Coronary artery (tissue), 2 donors: ENCODE measurements around the gene IQGAP2.

Experiments used
- DNase-seq: peaks from one replicate; pipeline ENCODE4 v3.0.0-alpha.2; 2017; ENCODE audit warnings: low spot score
- H3K27ac ChIP-seq, 2 donors: fragments of 200-600 bp; sonication (generic); one replicate each; pipeline ENCODE4 v1.5.1; 2016 to 2019
- H3K4me3 ChIP-seq: fragments of 200-600 bp; sonication (generic); 2 replicates; pipeline ENCODE4 v1.5.1; 2016; ENCODE audit warnings: mild to moderate bottlenecking, moderate library complexity
- CTCF ChIP-seq: fragments of 200-600 bp; sonication (generic); IDR thresholded peaks from one replicate; pipeline ENCODE4 v1.5.1; 2019; ENCODE audit warnings: antibody characterized with exemption

The IQGAP2 gene

GRCh38 chr5:76696251-76696650 lies 293.2 kb downstream of the IQGAP2 start:
- Histone ChIP-seq H3K4me3 (no peak overlapping the region), H3K27ac (no peak overlapping the region)
- TF ChIP-seq CTCF, result no peak
- DNase-seq, result no peak

- Histone ChIP-seq H3K27ac (no peak overlapping the region), H3K4me3 (no peak overlapping the region)
- no peak for DNase-seq
- TF ChIP-seq CTCF, result no peak
These were observed 294.6 kb downstream of the IQGAP2 start for GRCh38 chr5:76697670-76698069.

GRCh38 chr5:76700571-76700970 lies 297.5 kb downstream of the IQGAP2 start:
- no peak overlapping the region for H3K4me3 ChIP-seq
- no peak for DNase-seq
- TF ChIP-seq CTCF, result no peak
- H3K27ac ChIP-seq, result no peak overlapping the region

- no peak for TF ChIP-seq CTCF
- no peak for DNase-seq
- H3K4me3 ChIP-seq, result no peak overlapping the region
- no peak overlapping the region for H3K27ac ChIP-seq
These were observed 298.2 kb downstream of the IQGAP2 start for GRCh38 chr5:76701298-76701697.

- no peak for TF ChIP-seq CTCF
- no peak overlapping the region for H3K27ac ChIP-seq
- DNase-seq, result no peak
- H3K4me3 ChIP-seq, result no peak overlapping the region
These were observed 300.6 kb downstream of the IQGAP2 start for GRCh38 chr5:76703707-76704106.

- no peak overlapping the region for H3K4me3 ChIP-seq
- H3K27ac ChIP-seq, result no peak overlapping the region
- DNase-seq, result no peak
- no peak for TF ChIP-seq CTCF
These were observed 301.1 kb downstream of the IQGAP2 start for GRCh38 chr5:76704131-76704663.

- Histone ChIP-seq H3K4me3 (no peak overlapping the region), H3K27ac (no peak overlapping the region)
- TF ChIP-seq CTCF, result no peak
- no peak for DNase-seq
These were observed 302.5 kb downstream of the IQGAP2 start for GRCh38 chr5:76705574-76705973.
